Stimulated activated CD8-positive, alpha-beta memory T cell treated with anti-CD3 and anti-CD28 coated beads, Interleukin-15, amount 100 ng/mL, for 24 hours (primary cell): ENCODE results near the gene PLEKHG3.

Experiments
- DNase-seq: peaks from one replicate; pipeline ENCODE4 v3.0.0-alpha.2; 2020; ENCODE audit warnings: low read depth

PLEKHG3 gene

DNA sequence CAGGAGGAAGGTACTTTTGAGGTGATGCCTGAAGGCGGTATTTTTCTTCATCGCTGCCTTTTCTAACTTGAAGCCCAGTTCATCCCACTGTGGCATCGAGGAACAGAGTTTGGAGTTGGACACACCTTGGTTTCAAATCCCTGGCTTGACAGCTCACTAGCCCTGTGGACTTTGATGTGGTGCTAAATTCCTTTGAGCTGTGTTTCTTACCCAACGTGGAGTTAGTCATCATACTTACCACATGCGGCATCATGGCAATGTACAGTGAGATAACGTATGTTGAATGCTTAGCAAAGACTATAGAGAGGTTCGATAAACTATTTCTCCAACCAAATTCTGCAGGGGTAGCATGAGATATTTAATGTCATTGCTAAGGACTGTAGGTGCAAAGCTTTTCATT is 3.4 kb downstream of the PLEKHG3 start:
- DNase-seq = no peak

DNA sequence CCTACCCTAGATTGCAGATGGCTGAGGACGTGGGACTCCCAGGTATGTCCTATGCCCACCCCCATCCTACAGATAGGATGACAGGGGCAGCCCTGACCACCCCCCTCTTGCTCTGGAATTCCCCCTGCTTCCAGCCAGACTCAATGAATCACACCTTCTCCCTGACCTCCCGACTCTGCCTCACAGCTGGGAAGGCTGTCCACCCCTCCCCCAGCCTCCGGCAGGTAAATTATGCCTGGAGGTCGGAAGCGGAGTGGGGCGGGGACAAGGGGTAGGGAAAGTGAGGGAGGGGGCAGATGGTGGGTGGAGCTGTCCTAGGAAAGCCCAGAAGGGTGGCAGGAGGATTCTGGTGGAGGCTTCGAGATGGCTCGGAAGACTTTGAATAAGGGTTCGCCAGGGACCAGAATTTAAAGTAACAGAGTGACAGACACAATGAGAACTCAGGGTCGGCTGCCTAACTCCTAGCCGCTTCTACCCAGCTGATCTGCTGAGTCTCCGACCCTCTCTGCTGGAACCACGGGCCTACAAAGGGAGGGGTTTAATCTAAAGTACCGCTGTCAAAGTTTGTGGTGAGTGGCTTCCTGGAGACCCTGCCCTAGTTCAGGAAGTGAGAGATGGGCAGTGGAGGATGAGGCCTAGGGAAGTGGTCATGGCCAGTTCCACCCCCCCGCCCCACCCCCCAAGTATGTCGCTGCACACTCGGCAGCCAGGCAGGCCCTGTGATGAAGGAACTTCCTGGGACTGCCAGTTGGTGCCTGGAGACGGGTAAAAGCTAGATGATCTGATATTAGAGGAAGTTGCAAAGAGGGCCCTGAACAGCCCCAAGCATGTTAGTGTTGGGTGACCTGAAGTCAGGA is 4.2 kb downstream of the PLEKHG3 start:
- DNase-seq = no peak

DNA sequence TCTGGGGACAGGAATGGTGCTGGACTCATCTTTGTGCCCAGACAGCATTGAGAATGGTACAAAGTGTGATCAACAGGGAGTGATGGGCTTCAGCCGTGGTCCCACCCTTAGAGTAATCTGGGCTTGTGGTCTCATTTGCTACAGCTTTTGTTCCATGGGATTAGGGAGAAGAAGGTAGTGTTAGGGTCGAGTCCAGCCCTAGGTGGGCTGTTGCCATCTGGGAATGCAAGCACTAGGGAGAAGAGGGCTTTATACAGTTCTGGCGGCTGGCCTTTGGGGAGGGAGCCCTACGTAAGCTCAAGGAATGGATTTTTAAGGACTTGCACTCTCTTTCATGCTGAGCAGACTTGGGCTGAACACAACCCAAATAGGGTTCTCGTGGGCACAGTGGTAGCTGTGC is 4.9 kb downstream of the PLEKHG3 start:
- no peak for DNase-seq

DNA sequence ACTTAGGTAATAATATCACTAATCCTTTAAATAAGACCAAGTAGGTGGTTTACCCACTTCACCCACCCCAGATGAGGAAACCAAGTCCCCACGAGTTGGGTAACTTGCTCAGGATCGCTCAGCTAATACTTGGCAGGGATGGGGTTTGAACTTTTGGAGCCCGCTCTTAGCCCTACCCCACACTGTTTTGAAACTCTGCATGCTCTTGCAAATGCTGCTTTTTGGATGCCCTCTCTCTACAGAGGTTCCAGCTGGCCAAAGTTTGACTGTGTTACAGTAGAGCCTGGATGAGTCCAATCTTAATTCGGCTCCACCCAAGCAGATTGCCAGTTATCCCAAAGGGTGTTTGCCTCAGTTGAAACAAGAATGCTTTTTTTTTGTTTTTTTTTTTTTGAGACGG is 6.8 kb downstream of the PLEKHG3 start:
- DNase-seq = no peak

DNA sequence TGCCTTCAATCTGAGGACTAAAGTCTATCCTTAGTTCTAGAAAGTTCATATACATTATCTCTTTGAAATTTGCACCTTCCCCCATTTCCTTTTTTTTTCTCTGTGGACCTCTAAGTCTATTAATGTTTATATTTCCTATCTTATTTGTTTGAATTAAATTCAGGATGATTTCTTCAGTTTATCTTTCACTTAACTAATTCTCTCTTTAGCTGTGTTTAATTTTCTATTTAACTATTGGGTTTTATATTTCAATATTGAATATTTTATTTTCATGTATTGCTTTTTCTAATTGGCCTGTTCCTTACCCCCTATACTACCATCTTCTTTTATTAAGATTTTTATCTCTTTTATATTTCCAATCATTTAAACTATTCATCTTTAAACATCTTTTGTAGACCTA is 9.5 kb downstream of the PLEKHG3 start:
- no peak for DNase-seq

DNA sequence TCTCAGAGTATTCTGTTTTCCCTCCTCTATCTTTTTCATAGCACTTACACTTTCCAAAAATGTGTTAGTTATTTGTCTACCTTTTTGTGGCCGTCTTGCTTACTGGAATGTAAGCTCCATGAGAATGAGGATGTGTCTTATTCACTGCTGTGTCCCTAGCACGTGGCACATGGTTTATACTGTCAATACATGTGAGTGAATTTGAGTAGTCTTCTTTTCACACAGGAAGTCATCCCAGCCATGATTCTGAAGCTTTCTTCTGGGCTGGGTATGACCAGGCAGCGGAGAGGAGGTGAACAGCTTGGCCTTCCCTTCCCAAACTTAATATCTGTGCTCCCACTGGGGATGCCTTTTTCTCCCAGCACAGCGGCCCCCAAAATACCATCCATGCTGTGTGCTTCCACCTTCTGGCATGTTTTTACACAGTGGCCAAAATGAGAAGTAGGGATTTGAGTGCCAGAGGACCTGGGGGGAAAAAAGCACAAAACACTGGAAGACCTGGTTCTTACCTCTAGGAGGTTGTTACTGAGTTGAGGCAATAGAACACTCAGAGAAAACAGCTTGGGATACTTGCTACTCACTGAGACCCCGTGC is 10.3 kb downstream of the PLEKHG3 start:
- no peak for DNase-seq

DNA sequence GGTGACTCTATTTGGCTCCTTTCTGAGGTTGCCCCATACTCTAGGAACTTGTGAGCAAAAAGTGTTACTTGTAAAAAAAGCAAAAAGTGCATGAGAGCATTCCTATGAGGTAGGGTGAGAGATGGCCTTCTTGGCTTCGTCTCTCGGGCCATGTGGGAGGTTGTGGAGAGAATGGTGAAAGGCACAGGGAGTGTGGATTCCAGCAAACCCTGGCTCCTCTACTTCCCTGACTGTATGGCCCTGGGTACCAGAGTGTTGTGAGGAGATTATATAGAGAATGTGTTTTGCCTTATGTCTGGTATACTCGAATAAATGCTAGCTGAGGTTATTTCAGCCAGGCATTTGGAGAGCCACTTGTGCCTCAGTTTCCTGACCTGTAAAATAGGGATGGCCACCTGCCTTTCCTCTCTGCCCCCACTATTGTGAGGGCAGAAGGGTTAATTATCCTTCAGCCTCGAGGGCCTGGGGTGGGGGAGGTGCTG is 11.0 kb downstream of the PLEKHG3 start:
- DNase-seq = no peak

DNA sequence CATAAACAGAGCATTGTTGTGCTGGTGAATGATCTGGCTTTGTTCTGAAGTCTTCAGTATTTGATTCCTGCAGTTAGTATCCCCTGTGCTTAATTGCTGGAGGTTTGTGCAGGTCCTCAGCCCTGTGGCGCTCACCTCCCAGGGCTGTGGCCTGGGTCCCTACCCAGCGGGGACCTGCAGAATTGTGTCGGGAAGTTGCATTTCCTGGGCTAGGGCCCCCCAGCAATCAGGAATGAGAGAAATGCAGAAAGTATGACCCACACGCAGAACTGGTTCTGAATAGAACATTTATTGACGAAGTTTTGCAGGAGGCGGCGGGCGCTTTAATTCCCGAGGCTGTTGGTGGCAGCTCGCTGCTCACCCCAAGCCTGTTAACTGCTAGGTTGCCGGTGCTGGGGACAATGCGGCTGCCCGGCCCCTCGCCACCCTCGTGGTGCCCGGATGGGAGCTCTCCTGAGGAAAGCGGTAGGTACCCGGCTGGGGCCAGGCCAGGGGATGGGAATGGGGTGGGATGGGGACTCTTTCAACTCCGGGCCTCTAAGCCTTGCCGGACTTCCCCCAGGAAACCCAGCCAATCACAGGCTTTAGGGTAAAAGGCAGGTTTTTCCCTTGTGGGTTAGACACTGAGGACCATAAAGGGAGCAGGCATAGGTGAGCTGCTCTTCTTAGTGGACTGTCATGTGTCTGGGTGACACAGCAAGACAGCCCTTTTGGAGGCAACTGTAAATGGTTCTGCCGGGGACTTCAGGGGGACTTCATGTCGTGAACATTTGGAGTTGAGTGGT is 11.6 kb downstream of the PLEKHG3 start:
- no peak for DNase-seq

DNA sequence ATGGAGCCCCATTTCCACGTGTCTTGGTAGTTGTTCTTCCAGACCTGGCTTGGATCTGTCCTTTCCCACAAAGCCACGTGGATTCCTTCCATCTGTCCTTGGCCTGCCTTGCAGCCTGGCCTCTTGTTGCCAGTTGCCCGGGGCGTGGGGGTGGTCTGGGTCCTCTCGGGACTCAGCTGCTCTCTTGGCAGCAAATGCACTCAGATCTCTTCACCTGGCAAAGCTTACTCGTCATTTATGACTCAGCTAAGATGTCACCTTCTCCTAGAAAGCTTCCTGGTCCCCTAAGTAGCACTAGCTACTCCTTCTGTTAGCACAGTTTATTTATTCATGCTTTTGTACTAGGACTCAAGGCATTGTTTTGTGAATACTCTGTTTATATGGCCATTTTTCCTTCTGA is 13.6 kb downstream of the PLEKHG3 start:
- no peak for DNase-seq

DNA sequence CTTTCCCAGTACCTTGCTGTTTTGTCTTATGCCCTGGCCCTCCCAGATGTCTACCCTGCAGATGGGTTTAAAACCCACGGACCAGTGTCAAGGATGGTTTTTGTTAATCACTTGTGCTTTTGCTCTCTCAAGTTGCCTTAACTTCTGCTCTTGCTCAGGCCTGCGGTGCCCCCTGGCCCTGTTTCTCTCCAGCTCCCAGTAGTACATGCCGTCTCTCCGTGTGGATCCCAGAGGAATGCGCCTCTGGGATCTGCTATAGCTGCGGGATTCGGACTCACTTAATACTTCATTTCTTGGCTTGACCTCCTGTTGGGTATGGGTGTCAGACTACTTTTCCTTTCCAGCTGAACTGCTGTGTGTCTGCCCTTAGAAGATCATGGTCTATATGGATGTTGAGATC is 14.5 kb downstream of the PLEKHG3 start:
- no peak for DNase-seq

DNA sequence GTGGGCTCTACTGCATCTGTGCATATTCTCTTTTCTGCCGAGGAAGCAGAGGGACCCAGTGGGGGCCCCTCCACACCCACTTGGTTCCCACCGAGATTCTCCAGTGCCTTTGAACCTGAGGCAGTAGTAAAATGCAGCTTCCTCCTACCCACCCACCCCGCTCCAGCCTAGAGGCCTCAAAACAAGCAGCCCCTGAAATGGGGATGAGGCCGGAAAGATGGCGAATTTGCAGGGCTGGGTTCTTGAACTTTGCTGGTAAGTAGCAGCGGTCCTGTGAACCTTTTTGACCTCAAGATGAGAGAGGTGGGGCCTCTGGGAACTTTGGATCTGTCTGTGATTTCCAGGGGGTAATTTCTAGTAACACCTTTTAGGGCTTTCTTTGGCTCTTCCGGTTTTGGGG is 15.4 kb downstream of the PLEKHG3 start:
- no peak for DNase-seq

DNA sequence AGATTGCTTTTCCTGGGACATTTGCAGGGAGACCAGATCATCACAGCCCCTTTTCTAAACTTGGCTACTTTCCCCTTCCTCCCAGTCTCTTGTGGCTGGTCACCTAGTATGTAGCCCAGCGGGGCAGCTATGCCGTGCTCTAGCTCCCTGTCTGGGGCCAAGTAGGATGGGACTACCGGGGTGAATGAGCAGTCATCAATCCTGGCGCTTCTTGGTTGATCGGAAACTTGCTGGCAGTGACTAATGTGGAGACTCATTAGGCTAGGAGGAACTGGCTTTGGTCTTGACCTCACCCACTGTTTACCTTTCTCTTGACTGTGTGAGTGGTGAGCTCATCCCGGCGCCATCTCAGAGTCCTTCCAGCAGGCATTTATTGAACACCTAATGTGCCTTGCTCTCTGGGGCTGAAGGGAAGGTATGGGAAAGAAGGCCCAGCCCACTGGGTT is 15.9 kb downstream of the PLEKHG3 start:
- no peak for DNase-seq

DNA sequence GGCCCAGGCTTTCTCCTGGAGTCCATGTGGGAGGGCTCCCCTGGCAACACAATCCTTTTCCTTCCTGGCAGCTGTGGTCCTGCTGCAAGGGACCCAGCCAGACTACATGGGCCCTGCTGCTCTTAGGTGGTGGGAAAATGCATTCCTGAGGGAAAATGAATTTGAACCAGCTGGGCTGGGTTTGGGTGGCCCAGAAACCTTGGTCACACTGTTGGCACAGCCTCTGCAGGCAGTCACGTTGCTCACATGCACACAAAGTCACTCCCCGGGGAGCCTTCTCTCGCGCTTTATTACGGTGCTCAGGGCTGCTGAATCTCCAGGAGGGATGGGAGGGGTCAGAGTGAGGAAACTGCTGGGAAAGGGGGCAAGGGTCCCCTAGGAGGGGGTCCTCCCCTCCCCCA is 17.2 kb downstream of the PLEKHG3 start:
- DNase-seq = no peak

DNA sequence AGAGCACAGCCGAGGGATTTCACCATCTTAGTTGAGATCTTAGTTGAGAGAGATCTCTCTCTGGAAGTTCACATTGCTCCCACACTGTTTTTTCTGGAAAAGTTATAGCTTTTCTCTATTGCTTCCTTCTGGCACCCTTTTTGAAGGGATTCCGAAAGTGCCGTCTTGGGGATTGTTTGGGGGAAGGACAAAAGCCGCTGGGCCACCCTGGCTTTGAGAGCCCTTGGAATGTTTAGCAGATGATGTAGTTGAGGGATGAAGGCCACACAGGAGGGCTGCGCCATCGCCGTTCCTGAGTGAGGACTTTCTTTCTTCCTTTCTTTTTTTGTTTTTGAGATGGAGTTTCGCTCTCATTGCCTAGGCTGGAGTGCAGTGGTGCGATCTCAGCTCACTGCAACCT is 17.7 kb downstream of the PLEKHG3 start:
- DNase-seq = no peak

DNA sequence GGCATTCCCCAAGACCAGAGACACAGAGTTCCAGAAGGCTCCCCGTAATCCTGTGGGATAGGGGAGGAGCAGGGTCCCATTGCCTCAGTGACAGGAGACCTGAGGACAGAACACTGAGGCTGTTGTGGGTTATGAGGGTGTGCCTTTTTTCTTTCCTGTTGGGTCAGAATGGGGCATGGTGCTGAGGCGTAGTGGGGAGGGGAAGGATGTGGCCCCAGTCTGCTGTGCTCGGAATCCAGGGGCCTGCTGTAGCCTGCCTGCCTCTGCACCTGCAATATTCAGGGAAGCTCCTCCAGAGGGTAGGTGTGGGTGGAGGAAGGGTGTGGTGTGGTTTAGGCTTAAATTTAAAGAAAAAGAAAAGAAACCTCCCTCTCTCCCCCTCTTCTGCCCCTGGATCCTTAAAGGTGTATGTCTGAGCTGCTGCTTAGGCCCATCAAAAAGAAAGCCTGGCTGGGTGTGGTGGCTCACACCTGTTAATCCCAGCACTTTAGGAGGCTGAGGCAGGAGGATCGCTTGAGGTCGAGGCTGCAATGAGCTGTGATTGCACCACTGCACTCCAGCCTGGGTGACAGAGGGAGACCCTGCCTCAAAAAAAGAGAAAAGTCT is 18.7 kb downstream of the PLEKHG3 start:
- DNase-seq = no peak

DNA sequence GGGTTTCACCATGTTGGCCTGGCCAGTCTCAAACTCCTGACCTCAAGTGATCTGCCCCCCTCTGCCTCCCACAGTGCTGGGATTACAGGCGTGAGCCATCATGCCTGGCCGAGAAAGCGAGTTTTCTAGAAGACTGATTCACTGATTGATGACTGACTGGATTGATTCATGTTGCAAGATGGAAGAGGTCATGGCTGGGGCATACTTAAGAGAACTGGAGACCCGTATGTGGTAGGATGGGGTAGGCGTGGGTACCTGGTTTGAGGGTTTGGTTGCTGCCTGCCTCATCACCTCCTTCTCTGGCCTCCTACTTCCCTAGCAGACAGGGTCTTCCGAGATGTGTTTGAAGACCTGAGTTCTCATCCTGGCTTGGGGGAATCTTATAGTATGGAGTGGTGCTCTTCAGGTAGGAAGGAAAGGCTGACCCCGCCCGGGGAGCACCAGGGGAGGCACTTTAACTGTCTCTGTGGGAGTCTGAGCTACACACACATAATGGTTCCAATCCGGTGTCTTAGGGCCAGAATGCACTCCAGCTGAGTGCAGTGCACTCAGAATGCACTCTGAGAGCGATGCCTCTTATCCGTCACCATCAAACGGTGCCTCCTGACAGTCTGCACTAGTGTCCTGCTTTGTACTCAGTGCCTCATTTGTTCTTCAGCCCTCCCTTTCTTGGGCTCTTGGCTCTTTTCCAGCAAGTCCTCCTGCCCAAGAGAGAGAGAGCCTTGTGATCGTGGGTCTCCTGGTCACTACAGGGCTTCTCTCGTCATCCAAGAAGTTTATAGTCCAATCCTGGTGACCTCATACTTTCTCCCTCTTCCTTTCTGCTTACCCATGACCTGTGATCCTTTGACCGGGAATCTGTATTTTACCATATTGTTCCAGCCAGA is 19.7 kb downstream of the PLEKHG3 start:
- no peak for DNase-seq

DNA sequence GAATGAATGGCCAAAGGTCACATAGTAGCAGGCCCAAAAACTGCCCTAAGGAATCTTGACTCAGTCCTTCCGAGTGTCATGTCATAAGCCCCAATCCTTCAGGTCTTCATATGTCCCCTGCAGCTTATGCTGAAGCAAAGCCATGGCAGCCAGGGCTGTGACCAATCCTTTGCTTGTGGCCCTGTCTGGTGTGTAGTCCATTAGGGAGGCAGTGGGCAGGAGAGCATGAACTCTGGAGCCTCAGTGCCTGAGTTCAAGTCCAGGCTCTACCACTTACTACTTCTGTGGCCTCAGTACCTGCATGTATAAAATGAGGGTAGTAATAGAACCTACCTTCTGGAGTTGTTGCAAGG is 20.3 kb downstream of the PLEKHG3 start:
- DNase-seq = no peak

DNA sequence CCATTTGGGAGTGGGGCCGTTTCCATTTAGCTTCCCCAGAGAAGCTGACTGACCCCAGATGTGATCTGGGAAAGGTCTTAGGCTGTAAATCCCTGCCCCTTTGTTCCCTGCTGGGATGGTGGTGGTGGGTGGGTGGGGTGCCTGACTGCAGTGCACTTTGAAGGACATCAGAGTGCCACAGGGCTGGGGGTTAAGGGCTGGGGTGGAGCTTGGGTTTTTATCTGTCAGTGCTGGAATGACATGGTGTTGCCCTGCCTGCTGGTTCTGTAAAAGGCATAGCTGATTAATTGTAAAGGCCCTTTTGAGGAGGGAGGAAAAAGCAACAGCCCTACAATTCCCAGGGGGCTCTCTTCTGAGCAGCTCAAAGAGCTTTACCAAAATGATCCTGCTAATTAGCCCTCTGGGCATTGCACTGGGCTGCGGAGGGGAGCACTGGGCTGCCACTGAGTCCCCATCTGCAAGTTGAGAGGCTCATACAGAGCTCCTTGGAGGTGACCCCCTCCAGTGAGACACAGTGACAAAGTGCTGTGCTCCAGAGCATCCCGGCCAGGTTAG is 21.1 kb downstream of the PLEKHG3 start:
- no peak for DNase-seq

DNA sequence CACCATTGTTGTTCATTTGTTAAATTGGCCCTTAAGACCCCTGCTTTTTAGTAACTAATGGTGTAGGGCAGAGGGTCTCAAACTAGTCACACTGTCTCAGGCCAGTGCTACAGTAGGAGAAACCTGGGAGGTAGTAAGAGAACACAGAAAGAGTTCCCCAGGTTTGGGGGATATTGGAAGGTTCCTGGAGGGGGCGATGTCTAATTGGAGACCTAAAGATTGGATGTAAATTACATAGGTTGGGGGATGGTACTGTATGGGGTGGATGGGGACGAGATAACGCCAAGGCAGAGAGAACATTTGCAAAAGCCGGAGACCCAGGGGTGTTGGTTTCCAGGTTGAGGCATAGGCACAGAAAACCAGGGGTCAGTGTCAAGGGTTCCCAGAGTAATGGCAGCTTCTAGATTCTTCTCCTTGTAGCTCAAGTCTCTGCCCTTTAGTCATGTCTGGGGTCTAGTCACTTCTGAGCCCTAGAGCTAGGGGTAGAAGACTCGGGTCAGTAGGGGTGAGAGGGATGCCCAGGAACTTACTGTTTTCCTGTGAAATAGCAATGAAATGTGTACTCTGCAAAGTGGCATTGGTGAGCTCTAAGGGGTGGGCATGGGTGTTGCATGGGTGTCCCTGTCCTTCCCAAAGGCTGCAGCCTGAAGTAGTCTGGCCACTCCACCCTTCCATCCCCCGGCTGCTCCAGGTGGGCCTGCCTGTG is 21.8 kb downstream of the PLEKHG3 start:
- no peak for DNase-seq

DNA sequence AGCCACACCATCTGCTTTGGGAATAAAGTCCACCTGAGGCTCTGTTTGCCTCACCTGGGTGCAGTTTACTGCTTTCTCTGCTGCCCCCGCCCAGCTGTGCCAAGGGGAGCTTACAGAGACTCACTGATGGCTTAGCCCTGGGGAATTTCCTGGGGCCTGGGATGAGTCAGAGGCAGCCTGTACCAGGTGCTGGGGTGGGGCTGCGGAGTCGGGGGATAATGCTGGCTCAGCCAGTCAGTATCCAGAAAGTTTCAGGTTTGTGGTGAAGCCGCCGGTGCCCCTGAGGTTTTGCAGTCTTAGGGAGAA is 22.3 kb downstream of the PLEKHG3 start:
- no peak for DNase-seq

DNA sequence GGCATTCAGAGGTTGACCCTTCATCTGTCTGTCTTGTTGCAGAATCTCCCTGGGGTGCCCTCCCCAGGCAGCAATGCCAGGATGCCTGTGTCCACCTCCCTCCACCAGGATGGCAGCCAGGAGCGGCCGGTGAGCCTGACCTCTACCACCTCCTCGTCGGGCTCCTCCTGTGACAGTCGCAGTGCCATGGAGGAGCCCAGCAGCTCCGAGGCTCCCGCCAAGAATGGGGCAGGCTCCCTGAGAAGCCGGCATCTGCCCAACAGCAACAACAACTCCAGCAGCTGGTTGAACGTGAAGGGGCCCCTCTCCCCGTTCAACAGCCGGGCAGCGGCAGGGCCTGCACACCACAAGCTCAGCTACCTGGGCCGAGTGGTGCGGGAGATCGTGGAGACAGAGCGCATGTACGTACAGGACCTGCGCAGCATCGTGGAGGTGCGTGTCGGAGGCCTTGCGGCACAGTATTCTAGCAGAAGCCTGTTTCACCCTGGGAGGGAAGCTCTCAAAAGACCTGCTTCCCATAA is 23.4 kb downstream of the PLEKHG3 start:
- DNase-seq = no peak
